ENCODE measurements around the gene PHF14. TPM values are rescaled to one million over a fixed set of nuclear protein-coding genes. Genes with fewer than 3 reads are reported as not detected.

The PHF14 gene
- total and polyA plus RNA-seq, 2 experiments from 2014 or later, result 72.0 to 87.9 TPM

DNA sequence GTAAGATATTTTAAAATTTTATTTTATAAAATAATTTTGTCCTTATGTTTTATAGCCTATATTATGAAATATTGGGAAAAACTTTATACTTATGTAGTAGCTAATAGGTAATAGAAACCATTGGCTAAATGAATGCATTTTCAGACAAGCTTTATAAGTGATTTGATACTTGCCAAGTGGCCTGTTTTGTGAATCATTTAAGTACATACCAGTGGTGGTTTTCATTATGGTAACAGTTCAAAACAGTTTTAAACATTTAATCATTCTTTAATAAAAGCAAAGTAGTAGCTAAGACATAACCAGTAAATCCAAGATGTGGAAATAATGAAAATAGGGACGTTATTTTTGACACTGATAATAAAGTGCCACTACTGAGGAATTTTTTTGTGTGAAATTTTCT lies 182.2 kb downstream of the PHF14 start (continued):
- TF ChIP-seq, protein P1, sequence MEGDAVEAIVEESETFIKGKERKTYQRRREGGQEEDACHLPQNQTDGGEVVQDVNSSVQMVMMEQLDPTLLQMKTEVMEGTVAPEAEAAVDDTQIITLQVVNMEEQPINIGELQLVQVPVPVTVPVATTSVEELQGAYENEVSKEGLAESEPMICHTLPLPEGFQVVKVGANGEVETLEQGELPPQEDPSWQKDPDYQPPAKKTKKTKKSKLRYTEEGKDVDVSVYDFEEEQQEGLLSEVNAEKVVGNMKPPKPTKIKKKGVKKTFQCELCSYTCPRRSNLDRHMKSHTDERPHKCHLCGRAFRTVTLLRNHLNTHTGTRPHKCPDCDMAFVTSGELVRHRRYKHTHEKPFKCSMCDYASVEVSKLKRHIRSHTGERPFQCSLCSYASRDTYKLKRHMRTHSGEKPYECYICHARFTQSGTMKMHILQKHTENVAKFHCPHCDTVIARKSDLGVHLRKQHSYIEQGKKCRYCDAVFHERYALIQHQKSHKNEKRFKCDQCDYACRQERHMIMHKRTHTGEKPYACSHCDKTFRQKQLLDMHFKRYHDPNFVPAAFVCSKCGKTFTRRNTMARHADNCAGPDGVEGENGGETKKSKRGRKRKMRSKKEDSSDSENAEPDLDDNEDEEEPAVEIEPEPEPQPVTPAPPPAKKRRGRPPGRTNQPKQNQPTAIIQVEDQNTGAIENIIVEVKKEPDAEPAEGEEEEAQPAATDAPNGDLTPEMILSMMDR (conservative IDR thresholded peaks at IDR 0.05; ENCODE audit: low read depth in 2 of 2), result no peak
- TF ChIP-seq ZNF114 (CRISPR knock-in tag; IDR thresholded peaks at IDR 0.05) (no peak), ZNF331 (CRISPR knock-in tag; IDR thresholded peaks at IDR 0.05; ENCODE audit: low read depth) (no peak), CREB1 (CRISPR knock-in tag; IDR thresholded peaks at IDR 0.05; ENCODE audit: low read depth) (no peak)

DNA sequence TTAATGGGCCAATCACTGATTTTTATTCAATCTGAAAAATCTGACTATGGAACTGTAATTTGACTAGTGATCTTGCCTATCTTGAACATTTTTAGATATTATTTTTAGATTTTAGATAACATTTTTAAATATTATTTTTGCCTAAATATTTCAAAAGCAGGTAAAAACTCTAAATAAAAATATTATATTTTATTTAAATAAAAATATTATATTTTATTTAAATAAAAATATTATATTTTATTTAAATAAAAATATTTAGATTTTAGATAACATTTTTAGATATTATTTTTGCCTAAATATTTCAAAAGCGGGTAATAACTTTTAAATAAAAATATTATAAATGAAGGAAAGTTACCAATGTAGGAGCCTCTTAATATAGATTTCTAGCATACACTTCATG lies 187.8 kb downstream of the PHF14 start:
- no peaks in the 10 kb centered on the region for H3K36me3 ChIP-seq (ENCODE audit: insufficient read depth)
- Mint-ChIP-seq H3K27ac (no peak overlapping the region), H3K27me3 (ENCODE audit: insufficient read depth, low read depth, poor library complexity) (no peaks in the 10 kb centered on the region), H3K36me3 (ENCODE audit: low read depth) (no peaks in the 10 kb centered on the region), H3K4me3 (no peak overlapping the region), H3K4me1 (no peaks in the 10 kb centered on the region), H3K9me3 (no peaks in the 10 kb centered on the region)
- no peaks in the 10 kb centered on the region for H3K27me3 ChIP-seq (ENCODE audit: insufficient read depth)
- H3K4me1 ChIP-seq (ENCODE audit: insufficient read depth), result no peaks in the 10 kb centered on the region
- no peak for ATAC-seq
- no peak overlapping the region for H3K4me2 ChIP-seq
- no peak overlapping the region for H3K27ac ChIP-seq (ENCODE audit: low read depth)
- H2AFZ ChIP-seq, result no peak overlapping the region
- no peaks in the 10 kb centered on the region for H4K20me1 ChIP-seq (replicated peaks; ENCODE audit: insufficient read depth)
- no peaks in the 10 kb centered on the region for H3K79me2 ChIP-seq (replicated peaks; ENCODE audit: insufficient read depth)
- H3K4me3 ChIP-seq, result no peak overlapping the region
- no peak for DNase-seq (ENCODE audit: low spot score)
- no peaks in the 10 kb centered on the region for H3K9me2 ChIP-seq (ENCODE audit: insufficient read depth)
- no peaks in the 10 kb centered on the region for H3F3A ChIP-seq (replicated peaks; ENCODE audit: low read depth)
- TF ChIP-seq, protein P1 (conservative IDR thresholded peaks at IDR 0.05; ENCODE audit: low read depth in 2 of 2), result no peak
- TF ChIP-seq ZNF331 (CRISPR knock-in tag; IDR thresholded peaks at IDR 0.05; ENCODE audit: low read depth) (no peak), EZH2phosphoT487 (IDR thresholded peaks at IDR 0.05; ENCODE audit: unreplicated experiment) (no peak), EZH2 (IDR thresholded peaks at IDR 0.05; ENCODE audit: low read depth, unreplicated experiment) (no peak), STAT1 (IDR thresholded peaks at IDR 0.05; ENCODE audit: unreplicated experiment) (no peak), ZNF114 (CRISPR knock-in tag; IDR thresholded peaks at IDR 0.05) (no peak), CREB1 (CRISPR knock-in tag; IDR thresholded peaks at IDR 0.05; ENCODE audit: low read depth) (no peak), JUNB (IDR thresholded peaks at IDR 0.05; ENCODE audit: unreplicated experiment) (no peak)
- TF ChIP-seq, protein P2, sequence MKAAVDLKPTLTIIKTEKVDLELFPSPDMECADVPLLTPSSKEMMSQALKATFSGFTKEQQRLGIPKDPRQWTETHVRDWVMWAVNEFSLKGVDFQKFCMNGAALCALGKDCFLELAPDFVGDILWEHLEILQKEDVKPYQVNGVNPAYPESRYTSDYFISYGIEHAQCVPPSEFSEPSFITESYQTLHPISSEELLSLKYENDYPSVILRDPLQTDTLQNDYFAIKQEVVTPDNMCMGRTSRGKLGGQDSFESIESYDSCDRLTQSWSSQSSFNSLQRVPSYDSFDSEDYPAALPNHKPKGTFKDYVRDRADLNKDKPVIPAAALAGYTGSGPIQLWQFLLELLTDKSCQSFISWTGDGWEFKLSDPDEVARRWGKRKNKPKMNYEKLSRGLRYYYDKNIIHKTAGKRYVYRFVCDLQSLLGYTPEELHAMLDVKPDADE (IDR thresholded peaks at IDR 0.05), result no peak
- TF ChIP-seq, protein P3, sequence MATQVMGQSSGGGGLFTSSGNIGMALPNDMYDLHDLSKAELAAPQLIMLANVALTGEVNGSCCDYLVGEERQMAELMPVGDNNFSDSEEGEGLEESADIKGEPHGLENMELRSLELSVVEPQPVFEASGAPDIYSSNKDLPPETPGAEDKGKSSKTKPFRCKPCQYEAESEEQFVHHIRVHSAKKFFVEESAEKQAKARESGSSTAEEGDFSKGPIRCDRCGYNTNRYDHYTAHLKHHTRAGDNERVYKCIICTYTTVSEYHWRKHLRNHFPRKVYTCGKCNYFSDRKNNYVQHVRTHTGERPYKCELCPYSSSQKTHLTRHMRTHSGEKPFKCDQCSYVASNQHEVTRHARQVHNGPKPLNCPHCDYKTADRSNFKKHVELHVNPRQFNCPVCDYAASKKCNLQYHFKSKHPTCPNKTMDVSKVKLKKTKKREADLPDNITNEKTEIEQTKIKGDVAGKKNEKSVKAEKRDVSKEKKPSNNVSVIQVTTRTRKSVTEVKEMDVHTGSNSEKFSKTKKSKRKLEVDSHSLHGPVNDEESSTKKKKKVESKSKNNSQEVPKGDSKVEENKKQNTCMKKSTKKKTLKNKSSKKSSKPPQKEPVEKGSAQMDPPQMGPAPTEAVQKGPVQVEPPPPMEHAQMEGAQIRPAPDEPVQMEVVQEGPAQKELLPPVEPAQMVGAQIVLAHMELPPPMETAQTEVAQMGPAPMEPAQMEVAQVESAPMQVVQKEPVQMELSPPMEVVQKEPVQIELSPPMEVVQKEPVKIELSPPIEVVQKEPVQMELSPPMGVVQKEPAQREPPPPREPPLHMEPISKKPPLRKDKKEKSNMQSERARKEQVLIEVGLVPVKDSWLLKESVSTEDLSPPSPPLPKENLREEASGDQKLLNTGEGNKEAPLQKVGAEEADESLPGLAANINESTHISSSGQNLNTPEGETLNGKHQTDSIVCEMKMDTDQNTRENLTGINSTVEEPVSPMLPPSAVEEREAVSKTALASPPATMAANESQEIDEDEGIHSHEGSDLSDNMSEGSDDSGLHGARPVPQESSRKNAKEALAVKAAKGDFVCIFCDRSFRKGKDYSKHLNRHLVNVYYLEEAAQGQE (IDR thresholded peaks at IDR 0.05; ENCODE audit: unreplicated experiment), result no peak
